CD4-positive, alpha-beta T cell treated with Interleukin-17A for 4 hours (primary cell): Measurements from ENCODE around the gene REP15.
"Not testable (repeated sequence)": the region's sequence is repeated elsewhere in the genome, so short reads cannot be mapped to it uniquely, and the experiment has no call there.

Source experiments
- DNase-seq: peaks from one replicate; pipeline ENCODE4 v3.0.0-alpha.2; 2020; ENCODE audit warnings: mixed read lengths

The REP15 gene

GRCh38 chr12:27703720-27704452 is 7.6 kb downstream of the REP15 start:
- peak; percentile 75 for DNase-seq

GRCh38 chr12:27705263-27705662 is 9.0 kb downstream of the REP15 start:
- DNase-seq: no peak

DNA sequence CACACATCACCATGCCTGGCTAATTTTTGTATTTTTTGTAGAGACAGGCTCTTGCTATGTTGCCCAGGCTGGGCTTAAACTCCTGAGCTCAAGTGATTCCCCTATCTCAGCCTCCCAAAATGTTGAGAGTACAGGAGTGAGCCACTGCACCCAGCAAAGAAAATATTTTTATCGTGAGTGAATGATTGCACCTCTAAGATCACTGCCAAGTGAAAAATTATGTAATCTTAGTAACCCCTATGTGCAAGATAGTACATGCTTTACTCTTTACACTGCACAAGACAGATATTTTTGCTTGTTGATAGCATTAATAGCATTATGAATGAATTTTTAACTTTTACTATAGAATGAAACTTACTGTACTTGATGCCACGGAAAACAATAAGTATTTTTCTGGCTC is 11.0 kb downstream of the REP15 start:
- DNase-seq: no peak

DNA sequence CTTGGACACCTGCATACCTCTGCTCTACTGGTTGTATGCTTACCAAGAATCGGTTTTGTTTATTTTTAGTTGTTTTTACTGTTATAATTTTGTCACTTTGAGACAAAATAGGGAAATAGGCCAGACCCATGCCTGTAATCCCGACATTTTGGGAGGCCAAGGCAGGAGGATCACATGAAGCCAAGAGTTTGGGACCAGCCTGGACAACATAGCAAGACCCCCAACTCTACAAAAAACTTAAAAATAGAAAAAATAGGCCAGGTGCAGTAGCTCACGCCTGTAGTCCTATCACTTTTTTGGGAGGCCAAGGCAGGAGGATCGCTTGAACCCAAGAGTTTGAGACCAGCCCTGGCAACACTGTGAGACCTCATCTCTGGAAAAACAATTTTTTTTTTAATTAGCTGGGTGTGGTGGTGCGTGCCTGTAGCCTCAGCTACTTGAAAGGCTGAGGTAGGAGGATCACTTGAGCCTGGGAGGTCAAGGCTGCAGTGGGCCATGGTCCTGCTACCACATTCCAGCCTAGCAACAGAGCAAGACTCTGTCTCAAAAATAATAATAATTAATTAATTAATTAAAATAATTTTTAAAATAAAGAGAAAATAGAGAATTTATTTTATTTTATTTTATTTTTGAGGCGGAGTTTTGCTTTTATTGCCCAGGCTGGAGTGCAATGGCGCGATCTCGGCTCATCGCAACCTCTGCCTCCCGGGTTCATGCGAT is 13.1 kb downstream of the REP15 start:
- no peak for DNase-seq

DNA sequence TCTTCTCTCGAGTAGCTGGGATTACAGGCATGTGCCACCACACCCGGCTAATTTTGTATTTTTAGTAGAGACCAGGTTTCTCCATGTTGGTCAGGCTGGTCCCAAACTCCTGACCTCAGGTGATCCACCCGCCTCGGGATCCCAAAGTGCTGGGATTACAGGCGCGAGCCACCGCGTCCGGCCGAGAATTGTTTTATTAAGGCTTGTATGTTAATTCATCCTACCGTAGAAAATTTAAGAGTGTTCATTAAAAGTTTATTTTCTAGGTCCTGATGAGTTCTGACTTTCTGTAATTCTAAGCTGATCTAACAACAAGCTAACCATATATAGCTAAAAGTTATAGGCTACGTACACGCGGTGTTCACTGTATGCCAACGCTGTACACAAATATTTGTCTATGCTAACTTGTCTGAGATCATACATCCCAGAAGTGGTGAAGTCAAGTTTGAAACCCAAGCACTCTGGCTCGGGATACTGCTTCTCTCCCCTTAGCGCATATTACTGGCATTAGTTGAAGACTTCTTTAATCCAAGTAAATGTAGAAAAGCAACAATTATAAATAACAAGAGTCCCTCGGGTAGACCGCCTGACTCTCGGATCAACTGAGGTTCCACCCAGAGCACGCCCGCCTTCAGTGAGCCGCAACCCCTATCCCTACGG is 13.8 kb downstream of the REP15 start:
- no peak for DNase-seq

GRCh38 chr12:27710592-27711316 is 14.5 kb downstream of the REP15 start, which contains the start of gene MRPS35:
TSS of gene MRPS35 (plus strand) at chr12:27710832. CDS start at chr12:27710844, 12 bp downstream.
- peak; percentile 90 for DNase-seq

DNA sequence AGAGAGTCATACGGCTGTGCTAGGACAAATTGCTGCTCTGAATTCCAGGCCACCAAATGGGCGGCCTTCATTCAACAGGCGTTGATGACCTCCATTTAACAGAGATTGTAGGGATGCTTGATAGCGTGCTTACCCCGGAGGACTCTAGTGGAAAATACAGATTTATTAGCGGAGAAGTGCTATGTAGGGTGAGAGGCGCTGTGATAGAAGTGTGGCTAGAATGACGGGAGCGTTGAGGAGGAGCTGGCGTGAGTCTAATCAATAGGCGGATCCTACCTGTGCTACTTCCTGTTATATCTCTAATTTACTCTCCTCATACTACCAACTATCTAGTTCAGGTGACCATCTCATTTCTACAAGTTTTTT is 15.1 kb downstream of the REP15 start:
- peak; percentile 12 for DNase-seq

GRCh38 chr12:27711967-27712366 is 15.7 kb downstream of the REP15 start:
- DNase-seq: no peak

DNA sequence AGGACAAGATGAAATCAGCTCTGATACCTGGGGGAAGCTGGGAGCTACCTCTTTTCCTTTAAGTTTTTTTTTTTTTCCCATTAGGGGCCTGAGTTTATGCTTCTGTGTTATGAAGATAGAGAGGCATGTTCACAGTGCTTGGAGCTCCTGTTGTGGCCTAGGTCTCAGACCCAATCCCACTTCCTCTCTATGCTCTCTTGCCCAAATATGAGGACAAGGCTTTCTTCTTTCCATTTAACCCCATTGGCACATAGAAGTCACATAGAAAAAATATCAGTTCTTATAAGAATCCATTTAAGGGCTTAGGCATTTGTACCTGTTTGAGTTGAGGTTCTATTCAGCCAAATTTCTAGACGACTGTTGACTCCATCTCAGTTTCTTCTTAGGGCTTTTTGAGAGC is 27.0 kb downstream of the REP15 start:
- no peak for DNase-seq

DNA sequence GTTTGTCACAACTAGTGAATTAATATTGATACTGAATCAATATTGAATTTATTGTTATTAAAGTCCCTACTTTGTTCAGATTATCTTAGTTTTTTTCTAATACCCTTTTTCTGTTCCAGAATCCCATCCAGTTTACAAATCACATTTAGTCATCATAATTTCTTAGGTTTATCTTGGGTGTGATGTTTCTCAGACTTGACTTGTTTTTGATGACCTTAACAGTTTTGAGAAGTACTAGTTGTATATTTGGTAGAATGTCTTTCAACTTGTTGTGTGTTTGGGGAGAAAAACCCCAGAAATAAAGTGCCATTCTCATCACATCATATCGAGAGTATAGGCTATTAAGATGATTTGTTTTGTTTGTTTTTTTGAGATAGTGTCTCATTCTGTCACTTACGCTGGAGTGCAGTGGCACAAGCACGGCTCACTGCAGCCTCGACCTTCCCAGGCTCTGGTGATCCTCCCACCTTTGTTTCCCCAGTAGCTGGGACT is 33.9 kb downstream of the REP15 start:
- DNase-seq: no peak

GRCh38 chr12:27732281-27732680 is 36.0 kb downstream of the REP15 start:
- no peak for DNase-seq

- peak; percentile 52 for DNase-seq
Observed at GRCh38 chr12:27733052-27733656, 36.9 kb downstream of the REP15 start.

GRCh38 chr12:27733791-27734190 is 37.5 kb downstream of the REP15 start:
- no peak for DNase-seq

- not testable (repeated sequence) for DNase-seq
Observed at GRCh38 chr12:27734321-27734720, 38.1 kb downstream of the REP15 start.

- no peak for DNase-seq
Observed at GRCh38 chr12:27743601-27744000, 47.4 kb downstream of the REP15 start.

GRCh38 chr12:27745734-27746133 is 49.5 kb downstream of the REP15 start:
- DNase-seq: not testable (repeated sequence)
